Trophoblast cell (in vitro differentiated cells and primary cell): ENCODE data around the gene AGBL4.

Experiments
- DNase-seq, 2 donors: peaks; one replicate each; pipeline ENCODE4 v3.0.0-alpha.2; 2016
- H2AFZ ChIP-seq: 2 replicates; pipeline ENCODE4 v1.6.1; 2013; ENCODE audit warnings: low read length, moderate library complexity, mild to moderate bottlenecking; ENCODE audit not compliant: insufficient read depth, poor library complexity
- H2AK5ac ChIP-seq: 2 replicates; pipeline ENCODE4 v1.6.1; 2013; ENCODE audit warnings: mild to moderate bottlenecking, low read length
- H2BK120ac ChIP-seq: 2 replicates; pipeline ENCODE4 v1.6.1; 2013; ENCODE audit warnings: low read length, mild to moderate bottlenecking, moderate library complexity; ENCODE audit not compliant: insufficient read depth, poor library complexity
- H2BK12ac ChIP-seq: 2 replicates; pipeline ENCODE4 v1.6.1; 2013; ENCODE audit warnings: mild to moderate bottlenecking, low read length, moderate library complexity
- H2BK5ac ChIP-seq: 2 replicates; pipeline ENCODE4 v1.6.1; 2013; ENCODE audit warnings: low read length, low read depth, moderate library complexity, mild to moderate bottlenecking; ENCODE audit not compliant: poor library complexity
- H3K14ac ChIP-seq: 2 replicates; pipeline ENCODE4 v1.6.1; 2013; ENCODE audit warnings: mild to moderate bottlenecking, low read length
- H3K18ac ChIP-seq: 2 replicates; pipeline ENCODE4 v1.6.1; 2013; ENCODE audit warnings: mild to moderate bottlenecking, low read length
- H3K23ac ChIP-seq: 2 replicates; pipeline ENCODE4 v1.6.1; 2013; ENCODE audit warnings: low read length
- H3K27ac ChIP-seq: 2 replicates; pipeline ENCODE4 v1.5.1; 2013; ENCODE audit warnings: low read depth, mild to moderate bottlenecking, inconsistent platforms, low read length, moderate library complexity
- H3K27me3 ChIP-seq: 2 replicates; pipeline ENCODE4 v1.6.1; 2013; ENCODE audit warnings: inconsistent platforms, mild to moderate bottlenecking, low read length, moderate library complexity; ENCODE audit not compliant: insufficient read depth
- H3K36me3 ChIP-seq, 2 experiments: 1 replicate in 1 of 2; 2 replicates in 1 of 2; pipeline ENCODE4 v1.6.1; 2013; ENCODE audit warnings: low read length in 2 of 2, mild to moderate bottlenecking in 2 of 2, moderate library complexity in 1 of 2; ENCODE audit not compliant: insufficient read depth in 2 of 2, control insufficient read depth in 1 of 2
- H3K4ac ChIP-seq: 2 replicates; pipeline ENCODE4 v1.6.1; 2013; ENCODE audit warnings: low read depth, mild to moderate bottlenecking, low read length, moderate library complexity
- H3K4me1 ChIP-seq, 2 experiments: 1 replicate in 1 of 2; 2 replicates in 1 of 2; pipeline ENCODE4 v1.6.1; 2013; ENCODE audit warnings: low read length in 2 of 2, mild to moderate bottlenecking in 2 of 2, moderate library complexity in 1 of 2; ENCODE audit not compliant: insufficient read depth in 2 of 2, control insufficient read depth in 1 of 2
- H3K4me2 ChIP-seq: 2 replicates; pipeline ENCODE4 v1.6.1; 2013; ENCODE audit warnings: inconsistent platforms, mild to moderate bottlenecking, low read length, moderate library complexity
- H3K4me3 ChIP-seq: 2 replicates; pipeline ENCODE4 v1.5.1; 2013; ENCODE audit warnings: mild to moderate bottlenecking, low read depth, low read length, inconsistent platforms
- H3K79me1 ChIP-seq: one replicate; pipeline ENCODE4 v1.6.1; 2013; ENCODE audit warnings: low read length
- H3K79me2 ChIP-seq: 2 replicates; pipeline ENCODE4 v1.6.1; 2013; ENCODE audit warnings: low read length, mild to moderate bottlenecking; ENCODE audit not compliant: control insufficient read depth, insufficient read depth, poor library complexity
- H3K9ac ChIP-seq: 2 replicates; pipeline ENCODE4 v1.6.1; 2013; ENCODE audit warnings: mild to moderate bottlenecking, low read length
- H3K9me3 ChIP-seq: 2 replicates; pipeline ENCODE4 v1.6.1; 2013; ENCODE audit warnings: low read depth, mild to moderate bottlenecking, control low read depth, inconsistent platforms, low read length; ENCODE audit not compliant: insufficient read depth
- H4K12ac ChIP-seq: 2 replicates; pipeline ENCODE4 v1.6.1; 2013; ENCODE audit warnings: low read depth, mild to moderate bottlenecking, low read length, moderate library complexity
- H4K8ac ChIP-seq: 2 replicates; pipeline ENCODE4 v1.6.1; 2013; ENCODE audit warnings: low read depth, mild to moderate bottlenecking, low read length, moderate library complexity
- H4K91ac ChIP-seq: one replicate; pipeline ENCODE4 v1.6.1; 2013; ENCODE audit warnings: low read depth, mild to moderate bottlenecking, low read length, moderate library complexity
- WGBS: extraction: QIAGEN DNeasy Blood & Tissue Kit; methylation state at CpG from one replicate; pipeline ENCODE4 v1.1.7; 2013; ENCODE audit warnings: missing lambda C conversion rate; ENCODE audit not compliant: insufficient read length, insufficient coverage; ENCODE audit errors: extremely low coverage; 5-methylcytosine and 5-hydroxymethylcytosine counted together

Gene AGBL4

DNA sequence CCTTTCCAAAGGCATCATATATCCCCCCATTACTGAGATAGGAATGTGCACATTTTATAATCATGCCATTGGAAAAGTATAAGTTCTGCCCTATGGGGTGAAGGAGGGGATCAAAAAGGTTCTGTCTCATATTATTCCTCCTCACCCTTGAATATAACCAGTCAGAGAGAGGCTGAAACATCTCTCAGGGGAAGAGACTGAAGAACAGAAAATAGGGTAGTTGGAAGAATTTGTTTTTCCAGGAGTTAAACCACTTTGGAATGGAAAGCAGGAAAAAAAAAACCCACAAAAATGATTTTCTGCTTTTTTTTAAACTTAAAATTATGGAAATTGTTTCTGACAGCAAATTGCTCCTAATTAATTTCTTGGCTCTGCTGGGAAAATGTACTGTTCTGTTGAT lies 1194.3 kb downstream of the AGBL4 start:
- H3K4me3 ChIP-seq: no peak overlapping the region
- H2BK120ac ChIP-seq: no peak overlapping the region
- H3K4me1 ChIP-seq: peaks cover 0 to 2% of the 10 kb centered on the region in 2 experiments
- no peak overlapping the region for H2BK12ac ChIP-seq
- H3K36me3 ChIP-seq: no peaks in the 10 kb centered on the region
- H4K91ac ChIP-seq: no peak overlapping the region
- H2BK5ac ChIP-seq: no peak overlapping the region
- H3K18ac ChIP-seq: no peak overlapping the region
- H2AK5ac ChIP-seq: no peak overlapping the region
- no peak overlapping the region for H3K27ac ChIP-seq
- no peaks in the 10 kb centered on the region for H3K27me3 ChIP-seq
- H4K8ac ChIP-seq: no peak overlapping the region
- H3K4me2 ChIP-seq: no peak overlapping the region
- H3K79me2 ChIP-seq: no peaks in the 10 kb centered on the region
- no peaks in the 10 kb centered on the region for H3K79me1 ChIP-seq
- no peak overlapping the region for H4K12ac ChIP-seq
- no peak overlapping the region for H3K9ac ChIP-seq
- no peak for DNase-seq
- no peak overlapping the region for H2AFZ ChIP-seq
- no peak overlapping the region for H3K23ac ChIP-seq
- no peak overlapping the region for H3K14ac ChIP-seq
- H3K9me3 ChIP-seq: no peaks in the 10 kb centered on the region
- H3K4ac ChIP-seq: no peak overlapping the region

GRCh38 chr1:48823168-48823567 lies 1200.6 kb downstream of the AGBL4 start:
- H4K8ac ChIP-seq: no peak overlapping the region
- no peak overlapping the region for H3K9ac ChIP-seq
- H3K4me3 ChIP-seq: no peak overlapping the region
- no peak overlapping the region for H2BK12ac ChIP-seq
- H2AFZ ChIP-seq: no peak overlapping the region
- H3K23ac ChIP-seq: no peak overlapping the region
- H2BK120ac ChIP-seq: no peak overlapping the region
- H4K91ac ChIP-seq: no peak overlapping the region
- H3K4me2 ChIP-seq: no peak overlapping the region
- H2AK5ac ChIP-seq: no peak overlapping the region
- H3K27ac ChIP-seq: no peak overlapping the region
- H3K79me2 ChIP-seq: no peaks in the 10 kb centered on the region
- H3K4ac ChIP-seq: no peak overlapping the region
- H2BK5ac ChIP-seq: no peak overlapping the region
- H4K12ac ChIP-seq: no peak overlapping the region
- no peaks in the 10 kb centered on the region for H3K27me3 ChIP-seq
- no peaks in the 10 kb centered on the region for H3K4me1 ChIP-seq
- no peaks in the 10 kb centered on the region for H3K9me3 ChIP-seq
- no peak overlapping the region for H3K14ac ChIP-seq
- no peak overlapping the region for H3K18ac ChIP-seq
- no peak for DNase-seq
- no peaks in the 10 kb centered on the region for H3K79me1 ChIP-seq
- no peaks in the 10 kb centered on the region for H3K36me3 ChIP-seq

DNA sequence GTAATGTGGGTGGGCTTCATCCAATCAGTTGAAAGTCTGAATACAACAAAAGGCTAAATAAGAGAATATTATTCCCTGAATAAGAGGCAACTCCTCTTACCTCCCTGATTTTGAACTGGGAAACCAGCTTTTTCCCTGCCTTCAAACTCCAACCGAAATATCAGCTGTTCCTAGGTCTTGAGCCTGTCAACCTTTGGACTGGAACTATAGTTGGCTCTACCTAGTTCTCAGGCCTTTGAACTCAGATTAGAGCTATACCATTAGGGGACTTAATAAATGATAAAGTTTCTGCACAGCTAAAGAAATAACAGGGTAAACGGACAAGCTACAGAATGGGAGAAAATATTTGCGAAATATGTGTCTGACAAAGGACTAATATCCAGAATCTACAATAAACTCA lies 1203.3 kb downstream of the AGBL4 start:
- no peak overlapping the region for H3K18ac ChIP-seq
- no peak overlapping the region for H4K91ac ChIP-seq
- no CpG with 5 or more reads among the region's 3 CpGs for WGBS
- no peak overlapping the region for H3K4me2 ChIP-seq
- no peaks in the 10 kb centered on the region for H3K9me3 ChIP-seq
- H4K8ac ChIP-seq: no peak overlapping the region
- H2AFZ ChIP-seq: no peak overlapping the region
- H3K4ac ChIP-seq: no peak overlapping the region
- H3K79me1 ChIP-seq: no peaks in the 10 kb centered on the region
- H3K9ac ChIP-seq: no peak overlapping the region
- no peaks in the 10 kb centered on the region for H3K4me1 ChIP-seq
- no peak overlapping the region for H4K12ac ChIP-seq
- H3K79me2 ChIP-seq: no peaks in the 10 kb centered on the region
- no peak overlapping the region for H3K23ac ChIP-seq
- DNase-seq: no peak
- H2BK12ac ChIP-seq: no peak overlapping the region
- H3K27ac ChIP-seq: no peak overlapping the region
- H2AK5ac ChIP-seq: no peak overlapping the region
- no peak overlapping the region for H3K4me3 ChIP-seq
- no peak overlapping the region for H2BK5ac ChIP-seq
- H3K27me3 ChIP-seq: no peaks in the 10 kb centered on the region
- no peaks in the 10 kb centered on the region for H3K36me3 ChIP-seq
- no peak overlapping the region for H2BK120ac ChIP-seq
- no peak overlapping the region for H3K14ac ChIP-seq

- H3K36me3 ChIP-seq: no peaks in the 10 kb centered on the region
- no peak overlapping the region for H2BK5ac ChIP-seq
- no peak overlapping the region for H3K18ac ChIP-seq
- H3K79me1 ChIP-seq: no peaks in the 10 kb centered on the region
- peak; percentile 31 to 63 for DNase-seq
- H3K4me1 ChIP-seq: no peaks in the 10 kb centered on the region
- no peak overlapping the region for H2AFZ ChIP-seq
- no peak overlapping the region for H2BK12ac ChIP-seq
- H3K9me3 ChIP-seq: no peaks in the 10 kb centered on the region
- H3K9ac ChIP-seq: no peak overlapping the region
- no peak overlapping the region for H3K27ac ChIP-seq
- H3K23ac ChIP-seq: no peak overlapping the region
- H4K8ac ChIP-seq: no peak overlapping the region
- no peak overlapping the region for H2BK120ac ChIP-seq
- H2AK5ac ChIP-seq: no peak overlapping the region
- no CpG with 5 or more reads among the region's 4 CpGs for whole genome bisulfite sequencing
- no peaks in the 10 kb centered on the region for H3K79me2 ChIP-seq
- H3K14ac ChIP-seq: no peak overlapping the region
- H3K4me2 ChIP-seq: no peak overlapping the region
- no peak overlapping the region for H3K4me3 ChIP-seq
- H4K12ac ChIP-seq: no peak overlapping the region
- H3K27me3 ChIP-seq: no peaks in the 10 kb centered on the region
- H3K4ac ChIP-seq: no peak overlapping the region
- no peak overlapping the region for H4K91ac ChIP-seq
These were observed 1206.1 kb downstream of the AGBL4 start for GRCh38 chr1:48817505-48818114.
